Natural killer cell (primary cell): ENCODE results near the gene SYNGR2. TPM values are rescaled to one million over a fixed set of nuclear protein-coding genes. Genes with fewer than 3 reads are reported as not detected.

ENCODE experiments used
- ATAC-seq, 3 donors: fragments of 150-1000 bp in 2 of 3; fragments of 200-7000 bp in 1 of 3; cut with Tn5 transposase; 1 replicate in 1 of 3; 2 replicates in 2 of 3; pipeline ENCODE4 v1.10.0; 2021; ENCODE audit warnings: mild to moderate bottlenecking in 2 of 3, moderate library complexity in 2 of 3
- DNase-seq, 2 donors: peaks; one replicate each; pipeline versions ENCODE4 v3.0.0 to v3.0.0-alpha.2; 2013 to 2021; ENCODE audit warnings: mixed read lengths in 1 of 2
- H3K27ac ChIP-seq: one replicate; pipeline ENCODE4 v1.5.1; 2013; ENCODE audit warnings: mild to moderate bottlenecking, low read length
- H3K27me3 ChIP-seq: one replicate; pipeline ENCODE4 v1.6.1; 2013; ENCODE audit warnings: low read length; ENCODE audit not compliant: control insufficient read depth, insufficient read depth
- H3K36me3 ChIP-seq: one replicate; pipeline ENCODE4 v1.6.1; 2013; ENCODE audit warnings: low read length; ENCODE audit not compliant: control insufficient read depth, insufficient read depth
- H3K4me1 ChIP-seq: one replicate; pipeline ENCODE4 v1.6.1; 2013; ENCODE audit warnings: low read length; ENCODE audit not compliant: control insufficient read depth, insufficient read depth
- H3K4me3 ChIP-seq: one replicate; pipeline ENCODE4 v1.5.1; 2013; ENCODE audit warnings: low read length
- H3K9me3 ChIP-seq: one replicate; pipeline ENCODE4 v1.6.1; 2013; ENCODE audit warnings: low read length; ENCODE audit not compliant: control insufficient read depth, insufficient read depth
- H3K27ac Mint-ChIP-seq, 2 donors: one replicate each; pipeline ENCODE4 v1.8.0; 2022; ENCODE audit warnings: mild to moderate bottlenecking in 2 of 2, mixed read lengths in 2 of 2, moderate library complexity in 1 of 2
- H3K27me3 Mint-ChIP-seq, 2 donors: one replicate each; pipeline ENCODE4 v1.8.0; 2022; ENCODE audit warnings: low read depth in 2 of 2, mixed read lengths in 2 of 2
- H3K36me3 Mint-ChIP-seq: one replicate; pipeline ENCODE4 v1.8.0; 2022; ENCODE audit warnings: mixed read lengths
- H3K4me1 Mint-ChIP-seq, 2 donors: one replicate each; pipeline ENCODE4 v1.8.0; 2022; ENCODE audit warnings: mixed read lengths in 2 of 2
- H3K4me3 Mint-ChIP-seq: one replicate; pipeline ENCODE4 v1.8.0; 2022; ENCODE audit warnings: mild to moderate bottlenecking, moderate library complexity, mixed read lengths
- H3K9me3 Mint-ChIP-seq, 2 donors: one replicate each; pipeline ENCODE4 v1.8.0; 2022; ENCODE audit warnings: mixed read lengths in 2 of 2
- CTCF ChIP-seq: fragments of 200-600 bp; IDR thresholded peaks from one replicate; pipeline ENCODE4 v1.8.0; 2022; ENCODE audit warnings: antibody characterized with exemption
- WGBS: methylation state at CpG from one replicate; pipeline ENCODE4 v1.1.7; 2013; ENCODE audit warnings: missing lambda C conversion rate; ENCODE audit not compliant: insufficient coverage; 5-methylcytosine and 5-hydroxymethylcytosine counted together
- intact Hi-C: fragments of 100-400 bp; cut with micrococcal nuclease; formaldehyde crosslinking; loops from one replicate; pipeline ENCODE4 v1.14.2; 2022
- total RNA-seq, 4 donors: library from RNA; stranded (reverse); fragments of 120-200 nt in 1 of 4; gene quantifications; one replicate each; pipeline versions ENCODE4 v1.2.3 to v1.2.4, GENCODE V29; 2013 to 2022

SYNGR2 gene
- total RNA-seq, 3 donors from 2014 or later (not counting 1 experiment from before 2014, with no cell fraction given): 41.2 to 62.1 (median 43.5) TPM

GRCh38 chr17:78211032-78211431, 42.7 kb downstream of the SYNGR2 start:
- ATAC-seq (no peak), DNase-seq (no peak)
- H3K4me1 Mint-ChIP-seq: peaks cover 0 to 9% of the 10 kb centered on the region in 2 donors
- H3K4me3 ChIP-seq: no peak overlapping the region
- no peaks in the 10 kb centered on the region for H3K27me3 ChIP-seq
- WGBS: 93% methylated on average over 11 of the region's 11 CpGs
- no peak overlapping the region for H3K4me3 Mint-ChIP-seq
- H3K9me3 Mint-ChIP-seq: no peaks in the 10 kb centered on the region
- H3K9me3 ChIP-seq: no peaks in the 10 kb centered on the region
- no peak overlapping the region for H3K27ac ChIP-seq
- H3K36me3 ChIP-seq: no peaks in the 10 kb centered on the region
- H3K27me3 Mint-ChIP-seq: no peaks in the 10 kb centered on the region
- no peak for TF ChIP-seq CTCF
- no peak overlapping the region for H3K27ac Mint-ChIP-seq
- peaks cover 9% of the 10 kb centered on the region for H3K4me1 ChIP-seq
- H3K36me3 Mint-ChIP-seq: no peaks in the 10 kb centered on the region
- intact Hi-C loops: no loop called here

- Histone ChIP-seq H3K4me1 (peaks cover 9% of the 10 kb centered on the region), H3K4me3 (peak within 1 kb of the TSS; percentile 26), H3K27me3 (no peaks in the 10 kb centered on the region), H3K27ac (no peak within 1 kb of the TSS), H3K36me3 (no peaks in the 10 kb centered on the region), H3K9me3 (no peaks in the 10 kb centered on the region)
- peaks cover 0 to 9% of the 10 kb centered on the region in 2 donors for H3K4me1 Mint-ChIP-seq
- no peak within 1 kb of the TSS for H3K27ac Mint-ChIP-seq
- H3K4me3 Mint-ChIP-seq: peak within 1 kb of the TSS; percentile 76
- TF ChIP-seq CTCF: no peak
- no peaks in the 10 kb centered on the region for H3K27me3 Mint-ChIP-seq
- no peaks in the 10 kb centered on the region for H3K36me3 Mint-ChIP-seq
- no peaks in the 10 kb centered on the region for H3K9me3 Mint-ChIP-seq
- WGBS: under 1% methylated on average over 60 of the region's 60 CpGs
- DNase-seq (peak; percentile 89 to 93), ATAC-seq (peak; percentile 100)
- intact Hi-C loops: loop anchor here (1.0 kb wide), 2 partner anchors 40 to 74 kb away; no protein-coding TSS in a partner anchor
Measured at GRCh38 chr17:78214016-78214705, 45.8 kb downstream of the SYNGR2 start, which contains the start of gene BIRC5. Gene BIRC5 (plus strand): TSS chr17:78214253. CDS start chr17:78214317, 64 bp downstream.

- H3K4me1 ChIP-seq: peaks cover 9% of the 10 kb centered on the region
- no peaks in the 10 kb centered on the region for H3K9me3 Mint-ChIP-seq
Measured at GRCh38 chr17:78214706-78215061, 46.3 kb downstream of the SYNGR2 start.

More at GRCh38 chr17:78214706-78215061, 46.3 kb downstream of the SYNGR2 start:
- no peaks in the 10 kb centered on the region for H3K27me3 Mint-ChIP-seq
- no peaks in the 10 kb centered on the region for H3K27me3 ChIP-seq
- H3K27ac ChIP-seq: no peak overlapping the region
- DNase-seq (no peak), ATAC-seq (no peak)
- no peaks in the 10 kb centered on the region for H3K36me3 Mint-ChIP-seq
- intact Hi-C loops: loop anchor here (1.0 kb wide), 2 partner anchors 40 to 74 kb away; no protein-coding TSS in a partner anchor
- peaks cover 0 to 9% of the 10 kb centered on the region in 2 donors for H3K4me1 Mint-ChIP-seq
- 33% methylated on average over 5 of the region's 5 CpGs for WGBS
- TF ChIP-seq CTCF: no peak
- no peak overlapping the region for H3K4me3 ChIP-seq
- H3K27ac Mint-ChIP-seq: no peak overlapping the region
- H3K9me3 ChIP-seq: no peaks in the 10 kb centered on the region
- H3K36me3 ChIP-seq: no peaks in the 10 kb centered on the region
- peak overlapping the region; percentile 76 for H3K4me3 Mint-ChIP-seq
